ENCODE measurements around the gene SLF2. TPM values are rescaled to one million over a fixed set of nuclear protein-coding genes. Genes with fewer than 3 reads are reported as not detected.

Gene SLF2
- total and polyA plus RNA-seq, 9 of the 15 experiments (the other 6 are each of a cell fraction or from before 2014, with no cell fraction given) = 1.7 to 18.4 (median 7.8) TPM

GRCh38 chr10:100866575-100867098, 46.1 kb upstream of the SLF2 start:
- 2% methylated on average over 17 of the region's 21 CpGs for WGBS (ENCODE audit: insufficient coverage, low coverage, missing lambda C conversion rate)
- H3K9ac ChIP-seq (ENCODE audit: insufficient read depth in 1 of 2, low read depth in 2 of 2, low read length in 2 of 2) = no peak overlapping the region

More at GRCh38 chr10:100866575-100867098, 46.1 kb upstream of the SLF2 start:
- peaks cover 11 to 72% of the 10 kb centered on the region in 2 experiments; a peak in 4 of 5 replicates for H3K27me3 ChIP-seq (ENCODE audit: control insufficient read depth in 2 of 2, insufficient read depth in 2 of 2, low read length in 2 of 2)
- CTCF ChIA-PET (ENCODE audit: low intra/inter-chr PET ratio) = no interaction called here
- TF ChIP-seq HINFP (tag; conservative IDR thresholded peaks at IDR 0.05; ENCODE audit: low read depth) = no peak
- TF ChIP-seq, protein P1, sequence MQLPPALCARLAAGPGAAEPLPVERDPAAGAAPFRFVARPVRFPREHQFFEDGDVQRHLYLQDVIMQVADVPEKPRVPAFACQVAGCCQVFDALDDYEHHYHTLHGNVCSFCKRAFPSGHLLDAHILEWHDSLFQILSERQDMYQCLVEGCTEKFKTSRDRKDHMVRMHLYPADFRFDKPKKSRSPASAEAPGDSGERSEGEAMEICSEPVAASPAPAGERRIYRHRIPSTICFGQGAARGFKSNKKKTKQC (CRISPR knock-in tag; IDR thresholded peaks at IDR 0.05) = no peak
- no peak for TF ChIP-seq CBX1 (IDR thresholded peaks at IDR 0.05; ENCODE audit: low read depth)
- no peak for TF ChIP-seq GTF2B (IDR thresholded peaks at IDR 0.05; ENCODE audit: extremely low read depth, insufficient read length)
- no peak for TF ChIP-seq HIVEP1 (CRISPR knock-in tag; IDR thresholded peaks at IDR 0.05)
- no peak for TF ChIP-seq ZBTB12 (CRISPR knock-in tag; IDR thresholded peaks at IDR 0.05)
- no peak for TF ChIP-seq HDGF (IDR thresholded peaks at IDR 0.05)
- TF ChIP-seq RAD21 (CRISPR knock-in tag; conservative IDR thresholded peaks at IDR 0.05 in 1 of 2, IDR thresholded peaks at IDR 0.05 in 1 of 2) = no peak
- TF ChIP-seq FOXJ2 (tag; IDR thresholded peaks at IDR 0.05) = no peak
- no peak for TF ChIP-seq ILK (tag; IDR thresholded peaks at IDR 0.05; ENCODE audit: borderline replicate concordance, low read depth)
- no peak for TF ChIP-seq CEBPB (tag; IDR thresholded peaks at IDR 0.05)
- no peak for TF ChIP-seq CREB1 (IDR thresholded peaks at IDR 0.05)
- TF ChIP-seq CREB1 (CRISPR knock-in tag; IDR thresholded peaks at IDR 0.05) = no peak
- no peak for TF ChIP-seq SREBF1 (IDR thresholded peaks at IDR 0.05; ENCODE audit: borderline replicate concordance, low read depth, low read length)
- TF ChIP-seq JUNB (CRISPR knock-in tag; conservative IDR thresholded peaks at IDR 0.05) = no peak
- TF ChIP-seq ZNF134 (CRISPR knock-in tag; conservative IDR thresholded peaks at IDR 0.05) = no peak
- TF ChIP-seq FOXP1 (CRISPR knock-in tag; IDR thresholded peaks at IDR 0.05) = no peak
- no peak for TF ChIP-seq POLR2H (tag; IDR thresholded peaks at IDR 0.05; ENCODE audit: low read depth)
- no peaks in the 10 kb centered on the region for H3K9me3 ChIP-seq (replicated peaks; ENCODE audit: control insufficient read depth, insufficient read depth, low read depth, low read length)
- DNase-seq (ENCODE audit: extremely low read depth in 1 of 4, low spot score in 3 of 4) = no peak
- BruUV-seq (replicated peaks) = no TSS peak
- POLR2A ChIA-PET = interaction anchor here (0.6 kb wide), 1 partner anchor 784 kb away, joined by 3 read pairs; no protein-coding TSS in a partner anchor
- no peak overlapping the region for H2AFZ ChIP-seq (ENCODE audit: low read depth, low read length)
- H3K4me3 ChIP-seq = no peak overlapping the region
- no peaks in the 10 kb centered on the region; a peak in 1 of 5 replicates for H3K4me1 ChIP-seq (replicated peaks in 1 of 2; ENCODE audit: control insufficient read depth in 2 of 2, insufficient read depth in 2 of 2, low read length in 2 of 2)
- H4K20me1 ChIP-seq (replicated peaks; ENCODE audit: control insufficient read depth, insufficient read depth, low read length) = no peaks in the 10 kb centered on the region; the same call in none of the 2 replicates
- FAIRE-seq = no peak
- H3K27ac ChIP-seq (ENCODE audit: extremely low read depth, low read depth, low read length) = no peak overlapping the region
- in situ Hi-C loops (cut with MboI) = loop anchor here (25.0 kb wide), 1 partner anchor 304 kb away; no protein-coding TSS in a partner anchor
- H3K9me1 ChIP-seq (ENCODE audit: control insufficient read depth, insufficient read depth, low read length) = no peaks in the 10 kb centered on the region
- no peak for ATAC-seq
- intact Hi-C loops (cut with micrococcal nuclease) = no loop called here
- H3K36me3 ChIP-seq (ENCODE audit: control insufficient read depth, insufficient read depth, low read length) = no peaks in the 10 kb centered on the region
- H3K4me2 ChIP-seq (ENCODE audit: insufficient read depth, low read length) = no peak overlapping the region
- H3K79me2 ChIP-seq (ENCODE audit: control insufficient read depth, insufficient read depth, low read length) = no peaks in the 10 kb centered on the region
